ENCODE measurements around the gene FBXO38.
A peak's percentile ranks its signal among the peaks of the same experiment; 100 is the strongest.
"Not testable (repeated sequence)": the region's sequence is repeated elsewhere in the genome, so short reads cannot be mapped to it uniquely, and the experiment has no call there.

FBXO38 gene

DNA sequence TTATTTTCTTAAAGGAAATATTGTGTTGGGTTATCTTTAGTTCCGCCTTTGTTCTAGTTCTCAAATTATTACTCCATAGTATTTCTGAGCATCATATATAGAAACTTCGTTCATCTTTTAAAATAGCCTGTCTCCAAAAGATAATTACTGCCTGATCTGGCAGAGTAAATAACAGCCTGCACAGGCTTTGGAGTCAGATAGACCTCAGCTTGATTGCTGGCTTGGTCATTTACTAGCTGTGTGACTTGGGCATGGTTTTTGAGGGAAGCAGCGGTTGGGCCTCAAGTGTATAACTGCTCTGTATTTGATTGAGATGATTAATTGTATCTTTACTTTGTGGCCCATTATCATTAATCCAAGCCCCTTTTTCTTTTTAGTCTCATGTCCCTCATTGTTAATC, 50.1 kb downstream of the FBXO38 start:
- no peak for DNase-seq (ENCODE audit: low read depth)

DNA sequence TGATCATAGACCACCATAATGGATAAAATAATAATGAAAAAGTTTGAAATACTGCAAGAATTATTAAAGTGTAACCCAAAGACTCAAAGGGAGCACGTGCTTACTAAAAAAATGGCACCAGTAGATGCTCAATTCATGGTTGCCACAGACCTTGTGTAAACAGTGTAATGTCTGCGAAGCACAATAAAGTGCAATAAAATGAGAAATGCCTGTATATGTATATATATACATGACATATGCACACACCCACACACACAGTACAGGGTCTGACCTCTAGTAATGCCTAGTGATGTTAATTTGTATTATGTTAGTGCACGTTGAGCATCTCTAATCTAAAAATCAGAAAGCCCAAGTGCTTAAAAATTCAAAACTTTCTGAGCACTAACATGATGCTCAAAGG, 52.3 kb downstream of the FBXO38 start:
- DNase-seq (ENCODE audit: low read depth): no peak

DNA sequence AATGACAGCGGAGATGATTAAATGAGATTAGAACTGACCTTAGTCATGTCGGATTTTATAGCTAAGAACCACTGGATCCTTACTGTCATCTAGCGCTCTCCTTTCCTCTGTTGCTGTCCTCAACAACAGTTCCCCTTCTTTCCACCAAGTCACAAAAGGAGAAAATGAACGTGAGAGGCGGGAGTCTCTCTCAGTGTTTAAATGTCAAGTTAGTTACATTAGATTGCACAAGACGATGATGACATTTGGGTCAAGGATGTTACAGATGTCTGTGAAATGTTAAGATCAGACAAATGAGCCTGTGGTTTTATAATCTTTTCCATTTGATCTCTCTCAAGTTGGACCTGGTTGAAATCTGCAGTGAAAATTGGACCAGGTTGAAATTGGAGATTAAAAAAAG, 53.5 kb downstream of the FBXO38 start:
- DNase-seq (ENCODE audit: low read depth): no peak

DNA sequence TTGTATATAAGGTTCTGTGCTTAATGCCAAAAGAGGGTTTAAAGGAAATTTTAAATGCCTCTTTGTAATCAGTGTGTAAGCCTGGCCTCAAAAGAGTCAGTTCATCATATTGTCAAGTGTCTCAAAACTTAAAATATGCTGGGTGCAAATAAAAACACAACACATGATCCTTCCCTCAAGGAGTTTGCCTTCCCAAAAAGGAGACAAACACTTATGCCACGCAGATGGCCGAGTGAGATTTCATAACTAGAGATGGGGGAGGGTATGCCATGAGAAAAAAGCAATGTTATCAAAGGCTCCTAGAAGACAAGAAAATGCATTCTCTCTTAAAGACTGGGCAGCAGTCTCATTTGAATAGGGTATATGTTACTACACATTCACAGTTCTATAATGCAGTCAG, 55.2 kb downstream of the FBXO38 start:
- DNase-seq (ENCODE audit: low read depth): no peak

DNA sequence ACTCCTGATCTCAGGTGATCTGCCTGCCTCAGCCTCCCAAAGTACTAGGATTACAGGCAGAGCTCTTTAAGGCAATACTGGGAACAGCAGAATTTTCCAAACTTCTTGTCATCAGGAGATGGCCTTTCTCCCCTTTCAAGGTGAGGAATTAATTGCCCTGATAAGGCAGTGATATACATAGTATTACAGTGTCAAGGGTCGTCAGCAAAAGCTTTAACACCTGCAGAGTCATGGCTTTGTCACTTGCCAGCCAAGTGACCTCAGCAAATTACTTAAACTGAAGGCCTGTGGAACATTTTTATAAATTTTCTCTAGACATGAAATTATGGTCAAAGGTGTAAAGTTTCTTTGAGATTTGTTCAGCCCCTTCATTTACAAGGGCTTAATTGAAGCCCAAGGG, 59.5 kb downstream of the FBXO38 start:
- DNase-seq (ENCODE audit: low read depth): no peak

DNA sequence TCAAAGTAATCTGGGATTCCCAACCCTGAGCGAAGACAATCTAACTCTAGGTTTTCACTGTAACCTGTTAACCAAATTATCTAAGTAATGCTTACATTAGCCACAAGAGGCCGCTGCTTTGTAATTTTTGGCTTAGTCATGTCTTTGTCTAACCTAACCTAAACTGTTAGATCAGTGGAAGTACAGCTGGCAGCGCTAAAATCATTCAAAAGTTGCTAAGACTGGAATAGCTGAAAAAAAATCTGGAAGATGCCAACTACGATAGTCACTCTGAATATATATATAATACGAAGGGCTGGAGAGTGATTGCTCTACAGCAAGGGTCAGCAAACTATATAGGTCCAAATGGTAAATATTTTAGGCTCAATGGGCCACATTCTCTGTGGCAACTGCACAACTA, 60.2 kb downstream of the FBXO38 start:
- DNase-seq (ENCODE audit: low read depth): peak; percentile 68

DNA sequence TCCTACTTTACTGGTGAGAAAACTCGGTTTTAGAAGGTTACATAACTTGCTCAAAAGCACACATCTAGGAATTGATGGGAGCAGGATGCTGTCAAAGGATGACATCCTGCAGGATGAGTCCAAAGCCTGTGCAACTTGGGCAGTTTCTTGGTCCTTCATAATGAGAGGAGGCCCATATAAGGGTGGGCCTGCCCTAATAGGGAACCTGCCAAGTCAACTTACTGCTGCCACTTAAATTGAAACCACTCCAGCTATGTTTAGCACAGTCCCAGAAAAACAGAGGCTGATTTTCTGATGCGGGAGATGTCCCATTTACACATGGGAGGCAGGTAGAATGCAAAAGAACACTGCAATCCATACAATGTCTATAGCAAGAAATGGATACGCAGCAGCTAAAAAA, 61.8 kb downstream of the FBXO38 start:
- DNase-seq (ENCODE audit: low read depth): no peak

DNA sequence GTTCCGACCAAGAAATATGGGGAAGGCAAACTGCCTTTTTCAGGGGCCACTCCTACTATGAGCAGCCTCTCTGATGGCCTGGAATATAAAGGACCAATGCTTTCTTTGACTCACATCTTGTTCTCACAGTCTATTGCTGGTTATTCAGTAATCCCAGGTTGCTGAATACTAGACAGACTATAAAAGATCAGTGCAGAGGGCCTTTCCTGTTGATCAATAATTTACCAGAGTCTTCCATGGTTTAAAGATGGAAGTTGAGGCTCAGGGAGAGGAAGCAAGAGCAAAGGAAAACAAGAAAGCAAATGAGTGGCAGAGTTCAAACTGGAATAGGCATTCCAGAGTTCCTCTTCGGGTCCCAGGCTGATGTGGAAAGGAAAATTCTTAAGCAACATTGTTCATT, 62.9 kb downstream of the FBXO38 start:
- no peak for DNase-seq (ENCODE audit: low read depth)

DNA sequence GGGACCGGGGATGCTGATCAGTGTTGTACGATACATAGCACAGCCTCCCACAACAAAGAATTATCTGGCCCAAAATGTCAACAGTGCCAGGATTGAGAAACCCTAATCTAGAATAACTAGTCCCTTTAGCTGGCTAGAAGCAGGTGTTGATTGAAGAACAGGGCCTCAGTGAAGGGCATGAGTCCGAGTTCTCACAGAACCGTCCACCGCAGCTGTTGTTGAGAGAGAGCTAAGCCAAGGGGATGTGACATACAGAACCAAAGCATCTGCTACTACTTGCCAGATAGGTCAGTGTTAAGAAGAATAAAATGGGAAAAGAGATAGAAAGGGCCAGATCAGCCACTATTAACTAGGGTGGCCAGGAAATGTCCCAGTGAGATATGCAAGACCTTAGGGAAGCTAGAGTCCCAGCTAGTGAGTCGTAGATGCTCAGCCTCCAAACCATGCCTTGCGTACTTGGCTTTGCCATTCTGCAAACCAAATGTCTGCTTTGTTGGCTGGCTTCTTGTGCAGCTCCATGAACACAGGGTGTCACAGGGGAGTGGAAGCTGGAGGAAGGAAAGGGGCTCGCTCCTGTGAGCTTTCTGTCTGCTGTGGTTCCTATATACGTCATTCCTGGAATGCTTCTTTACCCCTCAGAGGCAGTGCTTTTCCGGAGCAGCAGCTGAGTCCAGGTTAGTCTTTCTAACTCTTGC, 68.9 kb downstream of the FBXO38 start:
- DNase-seq (ENCODE audit: low read depth): no peak

DNA sequence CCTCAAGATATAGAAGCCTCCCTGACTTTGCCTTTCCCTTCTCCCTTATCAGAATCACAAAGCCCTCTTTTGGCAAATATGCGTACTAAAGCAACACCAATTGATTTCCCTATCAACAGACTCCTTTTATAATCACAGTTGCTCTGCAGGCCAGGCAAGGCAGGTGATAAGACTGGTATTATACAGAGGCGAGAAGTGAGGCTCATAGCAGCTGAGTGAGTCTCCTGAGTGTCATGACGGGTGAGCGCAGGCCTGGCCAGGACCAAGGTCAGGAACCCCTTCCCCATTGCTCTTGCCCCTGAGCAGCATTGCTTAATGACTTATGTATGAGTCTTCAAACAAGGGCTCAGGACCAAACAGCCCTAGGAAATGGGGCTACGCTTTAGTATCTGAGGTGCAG, 70.8 kb downstream of the FBXO38 start:
- no peak for DNase-seq (ENCODE audit: low read depth)

DNA sequence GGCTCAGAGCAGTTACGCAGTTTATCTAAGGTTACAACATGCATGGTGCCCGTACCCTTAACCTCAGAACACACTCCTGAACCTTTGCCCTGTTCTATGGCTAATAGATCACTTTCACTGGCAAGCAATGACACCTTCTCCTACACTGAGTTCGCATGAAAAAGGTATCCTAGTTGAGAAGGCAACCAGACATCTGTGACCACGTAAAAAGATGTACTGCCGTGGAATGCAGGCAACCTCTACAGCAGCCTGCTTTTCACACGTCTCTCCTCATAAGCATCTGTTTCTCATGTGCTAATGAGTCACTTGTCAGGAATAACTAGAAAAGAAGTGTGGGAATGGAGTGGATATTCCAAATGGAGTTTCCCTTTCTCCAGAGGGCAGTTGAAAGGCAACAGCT, 71.4 kb downstream of the FBXO38 start:
- DNase-seq (ENCODE audit: low read depth): peak; percentile 35

DNA sequence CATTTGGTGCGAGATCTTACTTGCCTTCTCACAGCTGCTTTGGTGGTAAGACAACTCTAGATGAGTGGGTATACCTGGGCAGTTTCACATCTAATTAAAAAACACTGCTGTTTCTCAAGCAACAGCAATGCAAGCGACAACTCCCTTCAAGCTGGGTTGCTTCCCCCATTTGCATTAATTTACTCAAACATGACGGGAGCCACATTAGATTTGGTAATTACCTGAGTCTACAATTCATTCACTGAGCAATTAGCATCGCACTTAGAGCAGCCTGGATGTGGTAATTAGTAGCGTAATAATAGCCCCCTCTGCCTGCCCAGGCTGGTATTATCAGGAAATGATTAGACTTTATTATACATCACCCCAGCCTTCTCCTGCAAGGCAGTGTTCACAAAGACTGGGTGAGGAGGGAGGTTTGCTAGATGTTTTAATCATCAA, 73.4 kb downstream of the FBXO38 start:
- no peak for DNase-seq (ENCODE audit: low read depth)

DNA sequence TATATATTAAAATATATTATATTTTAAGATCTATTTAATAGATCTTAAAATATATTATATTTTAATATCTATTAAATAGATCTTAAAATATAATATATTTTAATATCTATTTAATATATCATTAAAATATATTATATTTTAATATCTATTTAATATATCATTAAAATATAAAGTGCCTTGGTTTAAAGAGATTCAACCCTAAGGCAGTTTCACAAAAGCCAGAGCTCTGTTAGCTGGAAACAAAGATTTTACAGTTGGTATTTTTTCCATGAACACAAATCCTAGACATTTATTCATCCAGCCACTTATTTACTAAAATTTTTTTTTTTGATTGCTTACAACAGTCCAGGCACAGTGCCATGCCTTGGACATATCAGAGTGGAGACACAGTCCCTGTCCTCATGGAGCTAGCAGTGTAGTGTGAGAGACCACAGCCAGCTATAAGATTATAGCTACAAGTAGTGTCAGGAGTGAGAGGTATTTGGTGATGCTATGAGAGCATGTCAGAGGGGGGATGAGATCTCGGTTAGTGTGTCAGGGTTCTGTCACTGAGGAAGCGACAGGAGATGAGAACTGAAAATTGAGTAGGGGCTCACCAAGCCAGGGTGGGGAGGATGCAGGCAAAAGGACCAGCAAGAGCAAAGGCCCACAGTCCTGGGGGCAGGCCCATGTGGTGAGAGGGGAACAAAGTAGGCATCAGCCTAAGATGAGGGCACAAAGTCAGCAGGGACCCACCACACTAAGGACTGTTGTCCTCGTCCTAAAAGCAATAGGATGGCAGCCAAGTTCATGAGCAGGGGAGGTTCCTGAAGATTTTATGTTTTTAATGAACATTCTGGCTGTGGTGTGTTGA, 74.5 kb downstream of the FBXO38 start:
- no peak for DNase-seq (ENCODE audit: low read depth)

DNA sequence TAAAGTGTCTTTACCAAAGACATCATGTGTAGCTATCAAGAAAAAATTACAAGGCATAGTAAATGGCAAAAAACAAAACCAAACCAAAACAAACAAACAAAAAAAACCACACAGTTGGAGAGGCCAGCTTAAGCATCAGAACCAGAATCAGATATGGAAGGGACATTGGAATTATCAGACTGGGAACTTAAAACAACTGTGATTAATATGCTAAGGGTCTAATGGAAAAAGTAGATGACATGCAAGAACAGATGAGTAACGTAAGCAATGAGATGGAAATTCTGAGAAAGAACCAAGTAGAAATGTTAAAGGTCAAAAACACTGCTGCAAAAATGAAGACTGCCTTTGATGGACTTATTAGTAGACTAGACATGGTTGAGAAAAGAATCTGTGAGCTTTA, 75.9 kb downstream of the FBXO38 start:
- DNase-seq (ENCODE audit: low read depth): no peak

DNA sequence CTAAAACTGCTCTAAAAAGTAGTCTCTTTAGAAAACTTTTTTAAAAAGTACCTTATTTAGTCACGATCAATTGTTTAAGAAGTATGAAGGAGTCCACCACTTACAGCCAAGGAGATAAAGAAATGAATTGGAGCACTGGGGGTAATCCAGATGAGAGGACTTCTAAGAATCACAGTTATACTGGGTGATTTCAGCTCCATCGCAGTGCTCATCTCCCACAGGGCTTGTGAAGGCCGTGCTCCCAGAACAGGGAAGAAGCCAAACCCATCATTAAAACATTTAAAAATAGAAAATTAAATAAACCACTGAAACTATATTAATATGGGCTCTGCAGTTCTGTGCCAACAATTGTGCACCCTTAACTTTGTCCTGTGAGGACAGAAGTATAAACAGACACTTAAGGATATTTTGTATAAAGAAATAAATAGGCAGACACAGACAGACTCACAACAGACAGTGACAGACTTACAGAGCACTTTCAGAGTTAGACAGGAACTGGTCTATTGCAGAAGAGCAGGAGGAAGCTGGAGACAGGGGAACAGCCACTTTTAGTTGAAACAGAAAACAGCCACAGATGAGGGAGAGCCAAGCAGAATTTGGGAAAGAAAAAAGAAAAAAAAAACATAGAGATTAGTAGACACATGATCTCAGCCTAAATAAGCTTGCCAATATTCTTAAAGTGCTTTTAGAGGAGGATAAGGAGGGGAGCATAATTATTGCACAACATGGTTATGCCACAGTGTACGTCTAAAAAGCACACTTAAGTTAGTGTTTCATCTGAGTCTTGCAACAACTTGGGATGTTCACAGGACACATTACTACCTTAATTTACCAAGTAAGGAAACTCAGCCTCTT, 81.8 kb downstream of the FBXO38 start:
- no peak for DNase-seq (ENCODE audit: low read depth)

DNA sequence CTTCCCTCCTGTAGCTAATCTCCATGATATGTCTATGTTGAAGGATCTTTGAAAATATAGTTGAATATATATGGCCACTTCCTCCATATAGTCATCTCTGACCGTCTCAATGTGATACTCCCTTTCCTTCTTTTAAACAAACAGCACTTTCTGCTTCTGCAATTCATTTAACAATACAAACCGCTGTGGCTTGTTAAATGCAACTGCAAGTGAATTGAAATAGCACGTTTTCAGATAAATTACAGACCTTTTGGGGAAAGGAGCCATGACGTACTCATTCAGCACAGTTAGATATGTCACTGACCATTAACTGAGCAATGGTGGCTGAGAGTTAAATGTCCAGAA, 82.5 kb downstream of the FBXO38 start:
- no peak for DNase-seq (ENCODE audit: low read depth)

DNA sequence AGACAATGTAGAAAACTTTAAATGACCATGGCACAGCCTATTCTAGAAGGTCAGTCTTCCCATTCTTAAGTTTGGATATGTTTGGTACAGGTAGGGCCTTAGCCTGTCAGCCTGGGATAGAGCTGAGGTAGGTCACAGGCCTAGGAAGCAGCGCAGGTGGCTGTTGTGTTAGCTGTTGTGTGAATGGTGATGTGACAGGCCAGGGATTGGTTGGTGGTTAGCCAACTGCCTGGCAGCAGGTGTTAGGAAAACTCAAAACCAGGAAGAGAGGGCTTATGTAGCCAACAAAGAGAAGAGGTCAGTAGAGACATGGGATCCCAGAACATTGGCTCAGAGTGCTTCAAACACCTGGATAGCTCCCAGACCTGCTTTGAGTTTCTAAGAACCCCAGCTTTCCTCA, 84.2 kb downstream of the FBXO38 start:
- no peak for DNase-seq (ENCODE audit: low read depth)

DNA sequence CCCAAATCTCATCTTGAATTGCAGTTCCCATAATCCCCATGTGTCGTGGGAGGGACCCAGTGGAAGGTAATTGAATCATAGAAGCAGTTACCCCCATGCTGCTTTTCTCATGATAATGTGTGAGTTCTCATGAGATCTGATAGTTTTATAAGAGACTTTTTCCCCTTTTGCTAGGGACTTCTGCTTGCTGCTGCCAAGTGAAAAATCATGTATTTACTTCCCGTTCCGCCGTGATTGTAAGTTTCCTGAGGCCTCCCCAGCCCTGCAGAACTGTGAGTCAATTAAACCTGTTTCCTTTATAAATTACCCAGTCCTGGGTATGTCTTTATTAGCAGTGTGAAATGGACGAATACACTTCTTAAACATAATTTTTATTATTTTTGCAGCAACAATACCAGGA, 85.0 kb downstream of the FBXO38 start:
- DNase-seq (ENCODE audit: low read depth): not testable (repeated sequence)

DNA sequence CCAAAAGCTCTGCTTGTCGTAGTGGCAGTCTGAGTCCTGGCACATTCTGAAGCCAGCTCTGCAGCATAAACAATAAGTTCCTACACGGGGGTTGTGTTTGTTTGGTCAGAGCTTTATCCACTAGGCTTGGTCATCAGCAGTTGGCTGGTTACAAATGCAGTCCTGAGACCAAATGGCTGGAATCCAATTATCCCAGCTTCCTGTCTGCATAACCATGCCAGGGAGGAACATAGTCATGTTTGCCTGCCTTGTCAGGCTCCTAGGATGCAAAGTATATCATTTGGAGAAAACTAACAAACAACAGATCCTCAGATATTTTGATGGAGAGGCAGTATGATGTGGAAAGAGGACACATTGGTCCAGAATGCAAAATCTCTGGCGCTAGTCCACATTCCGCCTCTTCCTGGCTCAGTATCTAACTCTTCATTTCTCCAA, 85.8 kb downstream of the FBXO38 start:
- peak; percentile 74 for DNase-seq (ENCODE audit: low read depth)

DNA sequence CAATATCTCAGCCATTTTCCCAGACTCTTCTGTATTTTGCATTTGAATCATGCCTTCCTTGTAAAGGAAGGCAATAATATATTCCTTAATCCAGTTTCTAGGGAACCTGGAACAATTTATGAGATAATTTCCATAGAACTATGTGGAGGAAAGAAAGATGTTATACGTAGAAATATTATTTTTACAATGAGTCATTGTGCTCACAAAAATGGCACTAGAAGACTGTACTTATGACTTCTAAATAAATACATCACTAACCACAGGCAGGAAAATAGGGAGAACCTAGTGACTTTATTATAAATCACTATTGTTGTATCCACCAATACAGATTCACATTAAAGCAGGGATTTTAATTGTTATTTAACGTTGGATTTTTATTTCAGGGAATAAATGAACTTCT, 87.6 kb downstream of the FBXO38 start:
- DNase-seq (ENCODE audit: low read depth): peak; percentile 28

DNA sequence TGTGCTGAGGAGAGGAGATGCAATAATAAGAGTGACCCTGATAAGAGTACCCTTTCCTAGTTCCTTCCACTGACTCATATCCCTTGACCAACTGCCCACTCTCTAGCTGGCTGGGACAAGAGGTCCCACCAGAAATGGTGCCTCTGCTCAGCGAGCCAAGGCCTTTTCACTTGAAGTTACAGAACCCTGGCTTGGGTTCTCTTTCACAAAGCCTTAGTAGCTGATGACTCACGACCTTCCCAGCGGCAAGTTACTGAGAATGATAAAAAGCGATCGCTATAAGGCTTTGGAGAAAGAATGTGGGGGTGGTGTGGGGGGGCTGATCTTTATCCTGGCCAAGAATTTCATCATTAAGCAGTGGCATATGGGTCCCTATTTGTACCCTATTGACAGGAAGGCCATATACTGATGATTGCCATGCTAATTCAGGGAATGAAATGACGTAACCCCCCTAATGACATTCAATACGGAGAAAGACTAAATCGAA, 90.3 kb downstream of the FBXO38 start:
- peak; percentile 55 for DNase-seq (ENCODE audit: low read depth)

DNA sequence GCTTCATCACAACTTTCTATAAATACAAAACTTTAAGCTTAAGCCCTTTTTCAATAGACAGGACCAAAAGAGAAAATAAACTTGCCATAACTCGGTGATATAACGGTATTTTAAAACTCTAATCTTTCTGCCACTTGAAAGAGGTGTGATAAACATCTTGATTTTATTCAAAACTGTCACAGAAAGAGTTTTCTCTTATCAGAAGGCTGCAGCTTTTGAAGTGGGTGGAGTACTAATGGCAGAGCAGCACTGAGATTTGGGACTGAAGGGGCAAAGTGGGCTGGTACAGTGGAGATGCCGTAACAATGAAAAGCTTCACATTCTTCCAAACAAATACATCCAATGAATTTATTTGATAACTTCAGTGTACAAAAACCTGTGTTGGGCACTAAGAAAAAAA, 92.5 kb downstream of the FBXO38 start:
- DNase-seq (ENCODE audit: low read depth): no peak

DNA sequence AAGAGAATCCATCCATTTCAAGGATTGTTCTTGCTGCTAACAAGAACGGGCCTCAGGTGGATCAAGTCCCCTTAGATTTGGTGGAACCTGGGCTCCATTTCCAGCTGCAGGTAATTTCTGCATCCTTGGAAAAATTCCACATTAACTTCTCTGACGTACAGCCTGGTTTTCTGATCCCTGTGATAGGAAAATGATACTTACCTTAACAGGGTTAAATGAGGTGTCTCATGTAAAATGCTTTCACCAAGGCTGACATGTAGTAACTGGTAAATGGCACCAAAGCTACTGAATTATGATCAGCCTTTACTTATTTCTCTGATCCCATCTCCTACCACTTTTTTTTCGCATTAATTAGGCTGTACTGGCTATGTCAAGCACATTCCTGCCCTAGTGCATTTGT, 93.7 kb downstream of the FBXO38 start:
- no peak for DNase-seq (ENCODE audit: low read depth)
